ENCODE results near the gene RING1.

- TF ChIP-seq EZH2 (IDR thresholded peaks at IDR 0.05; ENCODE audit: insufficient read depth, poor library complexity, severe bottlenecking) (no peak), EZH2phosphoT487 (IDR thresholded peaks at IDR 0.05; ENCODE audit: insufficient read depth, low read depth) (no peak)
Measured at GRCh38 chr6:33249732-33250630, 41.7 kb downstream of the RING1 start.
